Stimulated activated CD4-positive, alpha-beta T cell treated with anti-CD3 and anti-CD28 coated beads, Interleukin-15, amount 100 ng/mL, for 1 hour (primary cell): ENCODE results near the gene TNNT3.
A peak's percentile ranks its signal among the peaks of the same experiment; 100 is the strongest.
"Not testable (repeated sequence)": the region's sequence is repeated elsewhere in the genome, so short reads cannot be mapped to it uniquely, and the experiment has no call there.

ENCODE experiments used
- DNase-seq, 2 donors: peaks; one replicate each; pipeline ENCODE4 v3.0.0-alpha.2; 2020; ENCODE audit warnings: low read depth in 1 of 2, low spot score in 1 of 2

TNNT3 gene

DNA sequence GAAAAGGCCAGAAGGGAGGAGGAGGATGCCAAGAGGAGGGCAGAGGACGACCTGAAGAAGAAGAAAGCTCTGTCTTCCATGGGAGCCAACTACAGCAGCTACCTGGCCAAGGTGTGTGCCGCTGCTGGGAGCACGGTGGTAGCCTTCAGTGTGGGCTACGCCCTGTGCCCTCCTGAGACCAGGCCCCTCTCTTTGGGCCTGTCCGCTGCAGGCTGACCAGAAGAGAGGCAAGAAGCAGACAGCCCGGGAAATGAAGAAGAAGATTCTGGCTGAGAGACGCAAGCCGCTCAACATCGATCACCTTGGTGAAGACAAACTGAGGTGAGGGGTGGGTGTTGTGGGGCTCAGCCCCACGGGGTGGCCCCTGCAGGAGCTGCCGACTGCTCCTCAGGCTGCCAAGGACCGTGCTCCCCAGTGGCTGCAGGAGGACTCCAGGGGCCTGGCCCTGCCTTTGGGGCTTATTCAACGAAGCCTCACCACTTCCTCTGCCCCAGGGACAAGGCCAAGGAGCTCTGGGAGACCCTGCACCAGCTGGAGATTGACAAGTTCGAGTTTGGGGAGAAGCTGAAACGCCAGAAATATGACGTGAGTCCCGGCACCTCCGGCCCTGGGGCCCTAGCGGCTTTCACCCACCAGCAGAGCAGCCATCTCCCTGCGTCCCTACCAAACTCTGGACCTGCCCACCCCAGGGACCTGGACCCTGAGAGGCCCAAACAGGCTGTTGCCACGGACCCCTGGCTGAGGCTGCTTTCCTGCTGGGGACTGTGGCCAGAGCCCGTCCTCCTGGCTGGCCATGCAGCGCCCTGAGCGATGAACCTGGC is 15.0 kb downstream of the TNNT3 start:
- DNase-seq, result no peak

DNA sequence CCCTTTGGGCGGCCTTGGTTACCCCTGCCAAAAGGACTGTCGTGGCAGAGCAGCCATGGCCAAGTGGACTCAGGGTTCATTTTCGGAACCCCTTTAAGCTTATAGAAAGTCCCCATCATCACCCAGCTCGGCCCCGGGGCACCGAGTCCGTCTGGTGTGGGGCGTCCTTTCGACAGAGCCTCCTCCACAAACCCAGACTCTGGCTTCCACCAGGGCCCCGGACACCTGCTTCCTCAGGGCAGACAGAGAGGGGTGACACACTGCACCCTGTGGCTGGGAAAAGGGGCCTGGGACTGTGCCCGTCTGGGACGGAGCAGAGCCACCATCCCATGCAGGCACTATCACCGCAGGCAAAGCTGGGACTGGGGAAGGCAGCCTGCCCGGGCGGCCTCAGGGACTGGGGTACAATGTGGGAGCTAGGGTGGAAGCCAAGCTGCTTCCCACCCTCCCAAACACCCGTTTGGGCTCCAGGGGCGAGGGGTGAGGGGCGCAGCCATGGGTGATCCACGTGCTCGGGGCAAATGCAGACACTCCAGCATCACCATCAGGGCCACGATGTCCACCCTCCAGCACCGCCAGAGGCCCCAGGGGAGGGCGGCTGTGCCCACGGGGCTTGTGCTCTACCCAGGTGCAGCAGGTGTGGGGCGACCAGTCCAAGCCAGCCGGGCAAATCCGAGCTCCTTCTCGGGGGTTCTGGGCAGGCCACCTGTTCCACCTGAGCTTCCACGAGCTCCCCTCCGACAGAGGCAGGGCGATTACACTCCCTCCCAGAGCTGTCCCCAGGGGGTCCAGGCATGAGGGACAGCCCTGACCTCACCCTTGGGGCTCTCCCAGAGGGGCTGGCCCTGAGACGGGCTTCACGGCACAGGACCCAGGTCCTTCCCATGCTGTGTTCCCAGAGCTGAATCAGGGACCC is 15.9 kb downstream of the TNNT3 start:
- no peak for DNase-seq

DNA sequence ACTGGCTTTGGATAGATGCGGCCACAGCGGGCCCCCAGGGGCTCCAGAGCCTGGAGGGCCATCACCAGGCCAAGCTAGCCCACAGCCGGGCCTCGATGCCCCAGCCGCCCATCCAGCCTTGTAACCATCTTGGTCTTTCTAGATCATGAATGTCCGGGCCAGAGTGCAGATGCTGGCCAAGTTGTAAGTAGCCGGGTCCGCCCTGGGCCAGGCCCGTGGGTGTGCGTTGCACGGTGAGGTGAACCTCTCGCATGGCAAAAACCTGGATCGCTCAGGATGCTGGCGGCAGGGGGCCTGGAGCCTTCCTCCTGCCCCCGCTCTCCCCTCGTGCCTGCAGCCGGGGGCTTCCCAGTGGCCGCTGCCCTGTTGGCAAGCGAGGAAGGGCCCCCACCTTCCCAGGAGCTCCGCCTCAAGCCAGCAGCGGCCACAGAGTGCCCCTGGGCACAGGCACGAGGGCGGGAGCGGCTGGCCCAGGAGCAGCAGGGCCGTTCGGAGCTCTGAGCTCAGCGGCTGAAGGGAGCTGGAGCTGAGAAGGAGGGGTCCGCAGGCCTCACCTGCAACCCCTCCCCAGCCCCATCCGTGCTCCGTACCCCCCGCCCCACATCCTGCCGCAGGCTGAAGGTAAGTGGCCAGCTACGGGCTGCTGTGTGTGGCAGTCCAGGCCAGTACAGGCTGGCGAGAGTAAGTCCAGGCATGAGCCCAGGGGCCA is 16.7 kb downstream of the TNNT3 start:
- DNase-seq, result no peak

DNA sequence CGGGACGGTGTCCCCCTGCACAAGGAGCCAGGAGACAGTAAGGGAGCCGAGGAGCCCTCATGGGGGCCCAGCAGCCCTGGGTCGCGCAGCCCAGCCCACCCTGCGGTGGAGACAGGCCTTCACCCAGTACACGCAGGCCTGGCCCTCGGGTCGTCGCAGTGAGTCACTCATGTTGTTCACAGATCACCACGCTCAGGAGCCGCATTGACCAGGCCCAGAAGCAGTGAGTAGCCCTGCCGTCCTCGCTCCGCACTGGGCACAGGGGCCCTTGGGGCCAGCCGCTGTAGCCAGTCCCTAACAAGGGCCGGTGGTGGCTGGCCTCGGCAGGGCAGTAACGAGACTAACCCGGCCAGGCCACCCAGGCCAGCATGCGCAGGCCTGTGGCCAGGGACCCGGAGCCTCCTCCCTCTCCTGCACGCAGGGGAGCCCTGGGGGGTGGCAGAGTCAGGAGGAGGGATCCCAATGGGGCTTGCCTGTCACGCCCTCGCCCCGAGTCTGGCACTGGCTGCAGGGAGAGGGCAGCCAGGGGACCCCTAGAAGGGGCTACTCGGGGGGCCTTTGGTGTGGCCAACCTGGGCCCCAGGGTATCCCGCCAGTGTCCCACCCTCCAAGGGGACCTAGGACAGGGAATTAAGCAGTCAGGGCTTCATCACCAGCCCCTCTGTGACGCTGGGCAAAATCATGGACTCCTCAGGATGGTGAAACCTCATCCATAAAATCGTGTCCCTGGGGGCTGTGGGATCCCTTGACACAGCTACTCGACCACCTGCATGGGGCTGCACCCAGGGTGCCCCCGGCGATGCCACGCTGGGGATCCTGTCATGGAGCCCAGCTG is 17.5 kb downstream of the TNNT3 start:
- DNase-seq, result no peak

DNA sequence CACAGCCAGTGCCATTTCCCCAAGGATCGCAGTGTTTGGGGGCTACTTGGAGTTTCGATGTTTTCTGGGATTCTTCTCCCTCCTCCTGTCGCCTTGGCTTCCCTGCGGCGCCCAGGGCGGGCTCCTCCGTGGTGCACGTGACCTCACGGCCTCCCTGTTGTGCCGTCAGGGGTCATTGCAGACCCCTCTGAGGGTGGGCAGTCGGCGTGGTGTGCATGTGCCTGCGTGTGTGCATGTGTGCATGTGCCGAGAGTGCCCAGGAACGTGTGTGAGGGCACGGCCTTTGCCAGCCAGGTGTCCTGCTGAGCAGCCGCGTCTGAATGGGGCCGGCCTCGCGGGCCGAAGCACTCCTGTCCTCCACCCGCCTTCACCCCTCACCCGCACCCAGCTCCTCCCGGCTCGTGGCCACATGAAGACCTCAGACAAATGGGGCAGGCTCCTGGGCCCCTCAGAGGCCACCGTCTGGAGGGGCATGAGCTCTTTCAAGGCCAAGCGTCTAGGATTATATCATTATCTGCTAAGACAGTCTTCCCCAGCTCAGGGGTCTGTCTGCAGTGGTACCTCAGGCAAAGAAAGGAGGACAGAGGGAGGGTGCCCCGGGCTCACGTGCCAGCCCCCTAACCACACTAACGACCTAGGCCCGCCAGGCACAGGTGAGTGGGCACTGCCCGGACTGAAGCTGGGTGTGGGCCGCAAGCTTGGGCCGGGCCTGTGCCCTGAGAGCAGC is 18.3 kb downstream of the TNNT3 start:
- DNase-seq, result no peak

DNA sequence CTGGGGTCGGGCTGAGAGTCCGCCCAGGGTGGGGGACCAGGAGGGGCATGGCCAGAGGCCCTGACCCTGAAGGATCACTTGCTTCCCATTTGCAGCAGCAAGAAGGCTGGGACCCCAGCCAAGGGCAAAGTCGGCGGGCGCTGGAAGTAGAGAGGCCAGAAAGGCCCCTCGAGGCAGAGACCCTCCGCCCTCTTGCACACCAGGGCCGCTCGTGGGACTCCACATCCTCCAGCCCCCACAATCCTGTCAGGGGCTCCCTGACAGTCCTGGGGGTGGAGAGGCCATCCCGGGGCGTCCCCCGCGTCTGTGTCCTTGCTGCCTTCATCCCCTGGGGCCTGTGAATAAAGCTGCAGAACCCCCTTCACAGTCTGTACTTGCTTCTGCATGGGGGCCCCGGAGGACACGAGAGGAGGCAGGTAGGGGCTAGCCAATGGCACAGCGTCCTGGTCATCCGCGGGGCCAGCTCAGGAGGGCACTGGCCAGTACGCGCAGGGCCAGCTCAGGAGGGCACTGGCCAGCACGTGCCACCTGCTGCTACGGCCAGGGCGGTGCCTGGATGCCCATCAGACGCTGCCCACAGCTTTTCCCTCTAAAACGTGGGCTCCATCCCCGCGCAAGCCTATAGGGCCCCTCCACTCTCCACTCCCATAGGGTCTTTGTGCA is 19.0 kb downstream of the TNNT3 start:
- DNase-seq, result no peak

DNA sequence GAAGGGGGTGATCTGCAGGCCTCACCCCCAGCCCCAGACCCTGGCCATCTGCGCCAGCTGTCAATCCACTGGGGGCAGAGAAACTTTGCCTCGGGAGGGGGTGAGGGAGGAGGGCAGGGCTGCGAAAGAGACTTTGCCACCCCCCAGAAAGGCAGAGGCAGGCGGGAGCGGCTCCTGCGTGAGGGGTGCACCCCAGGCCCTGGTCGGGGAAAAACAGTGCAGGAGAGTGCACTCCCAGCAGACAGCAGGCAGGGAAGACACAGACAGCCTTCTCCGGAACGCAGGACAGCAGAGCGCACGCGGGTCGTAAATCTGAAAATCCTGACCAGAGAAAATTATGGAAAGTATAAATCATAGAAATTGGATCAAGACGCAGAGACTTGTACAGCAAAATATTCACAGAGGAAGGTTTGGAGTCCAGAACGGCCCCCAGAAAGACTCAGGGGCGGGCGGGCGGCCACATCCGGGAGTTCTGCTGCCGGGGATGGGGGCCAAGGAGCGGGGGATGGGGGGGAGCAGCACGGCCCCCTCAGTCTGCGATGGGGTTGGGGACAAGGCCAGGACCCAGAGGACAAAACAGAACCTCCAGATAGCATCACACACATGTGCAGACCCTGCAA is 19.6 kb downstream of the TNNT3 start:
- DNase-seq, result peak in 1 of 2 donors; percentile 0

DNA sequence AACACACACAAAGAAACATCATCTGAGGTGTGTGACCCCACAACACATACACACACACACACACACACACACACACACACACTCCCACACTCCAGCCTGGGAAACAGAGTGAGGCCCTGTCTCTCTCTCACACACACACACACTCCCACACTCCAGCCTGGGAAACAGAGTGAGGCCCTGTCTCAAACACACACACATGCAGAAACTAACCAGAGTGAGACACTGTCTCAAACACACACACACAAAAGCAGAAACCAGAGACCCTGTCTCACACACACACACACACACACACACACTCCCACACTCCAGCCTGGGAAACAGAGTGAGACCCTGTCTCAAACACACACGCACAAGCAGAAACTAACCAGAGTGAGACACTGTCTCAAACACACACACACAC is 20.3 kb downstream of the TNNT3 start:
- not testable (repeated sequence) for DNase-seq

DNA sequence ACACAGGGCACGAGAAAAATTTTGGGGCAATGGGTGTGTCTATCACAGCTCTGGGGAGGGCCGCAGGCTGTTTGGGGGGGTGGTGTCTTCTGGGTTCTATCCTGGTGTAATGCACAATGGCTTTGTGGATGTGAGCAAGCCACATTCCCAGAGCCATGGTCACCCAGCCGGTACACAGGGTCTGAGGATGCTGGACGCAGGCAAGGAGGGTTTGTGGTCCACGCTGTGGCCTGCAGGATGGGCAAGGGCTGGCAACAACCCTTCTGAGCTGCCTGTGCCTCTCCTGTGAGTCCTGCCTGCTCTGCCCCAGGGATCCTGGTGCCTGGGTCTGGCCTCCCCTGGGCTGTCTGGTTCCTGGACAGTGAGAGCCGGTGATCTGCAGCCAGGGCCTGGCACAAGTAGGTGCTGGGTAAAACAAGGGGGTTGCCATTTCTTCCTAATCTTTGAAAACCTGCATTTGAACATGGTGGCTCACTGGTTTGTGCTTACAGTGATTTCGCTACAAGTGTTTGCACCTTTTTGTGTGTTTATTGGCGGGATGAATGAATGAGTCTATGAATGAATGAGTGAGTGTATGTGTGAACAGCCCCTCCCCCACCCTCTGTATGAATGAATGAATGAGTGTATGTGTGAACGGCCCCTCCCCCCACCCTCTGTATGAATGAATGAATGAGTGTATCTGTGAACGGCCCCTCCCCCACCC is 23.2 kb downstream of the TNNT3 start:
- DNase-seq, result no peak

DNA sequence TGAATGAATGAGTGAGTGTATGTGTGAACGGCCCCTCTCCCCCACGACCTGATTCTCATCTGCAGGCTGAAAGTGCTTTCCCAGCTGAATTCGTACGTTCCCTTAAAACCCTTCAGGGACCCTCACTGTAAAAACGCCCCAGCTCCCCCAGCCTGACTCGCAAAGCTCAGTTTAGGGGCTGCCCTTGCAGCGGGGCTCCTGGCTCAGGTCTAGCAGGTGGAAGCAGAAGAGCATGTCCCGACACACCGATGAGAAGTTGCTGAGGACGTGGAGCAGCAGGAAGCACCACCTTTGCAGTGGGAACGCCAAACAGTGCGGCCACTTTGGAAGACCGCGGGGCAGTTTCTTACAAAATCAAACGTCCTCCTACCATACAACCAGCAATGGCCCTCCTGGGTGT is 24.1 kb downstream of the TNNT3 start:
- DNase-seq, result no peak

DNA sequence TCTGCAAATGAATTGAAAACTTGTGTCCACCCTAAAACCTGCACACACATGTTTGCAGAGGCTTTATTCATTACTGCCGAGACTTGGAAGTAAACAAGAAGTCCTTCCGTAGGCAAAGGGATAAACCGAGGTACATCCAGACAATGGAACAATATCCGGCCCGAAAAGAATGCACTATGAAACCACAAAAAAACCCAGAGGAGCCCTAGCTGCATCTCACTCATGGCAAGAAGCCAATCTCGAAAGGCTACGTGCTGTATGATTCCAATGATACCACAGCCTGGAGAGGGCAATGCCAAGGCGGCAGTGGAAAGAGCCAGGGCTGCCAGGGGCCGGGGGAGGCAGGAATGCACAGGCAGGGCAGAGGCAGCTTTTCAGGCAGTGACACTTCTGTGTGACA is 24.5 kb downstream of the TNNT3 start:
- no peak for DNase-seq

DNA sequence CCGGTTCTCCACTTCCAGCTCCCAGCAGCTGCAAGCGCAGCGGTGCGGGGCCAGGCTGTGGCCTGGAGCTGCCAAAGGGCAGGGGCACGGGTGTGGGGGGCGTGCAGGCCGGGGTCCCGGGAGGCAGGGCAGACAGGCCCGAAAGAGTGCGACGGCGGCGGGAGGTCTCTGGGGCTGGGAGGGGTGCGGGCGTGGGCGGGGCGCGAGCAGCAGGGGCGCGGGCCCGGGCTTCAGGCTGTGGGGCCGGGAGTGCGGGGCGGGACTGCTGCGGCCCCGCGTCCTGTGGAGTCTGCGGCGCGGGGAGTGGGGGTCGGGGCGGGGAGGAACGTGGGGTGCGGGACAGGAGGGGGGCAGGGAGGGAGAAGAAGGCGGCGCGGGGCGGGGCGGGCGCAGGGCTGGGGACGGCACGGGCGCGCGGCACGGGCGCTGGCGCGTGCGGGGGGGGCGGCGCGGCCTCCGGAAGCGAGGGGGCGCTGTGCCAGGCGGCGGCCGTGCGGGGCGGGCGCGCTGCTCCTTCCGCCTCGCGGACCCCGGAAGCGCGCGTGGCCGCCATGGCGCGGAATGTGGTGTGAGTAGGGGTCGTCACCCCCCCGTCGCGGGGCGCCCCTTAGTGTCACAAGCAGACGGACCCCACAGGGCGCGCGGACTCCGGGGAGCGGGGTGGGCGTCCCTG is 27.4 kb downstream of the TNNT3 start, which contains the start of gene MRPL23:
Gene MRPL23 (plus strand): TSS at position 521 of the 673 bp plus-strand sequence. CDS start 31 bp downstream, at position 552.
- peak in 1 of 2 donors; percentile 42 for DNase-seq

DNA sequence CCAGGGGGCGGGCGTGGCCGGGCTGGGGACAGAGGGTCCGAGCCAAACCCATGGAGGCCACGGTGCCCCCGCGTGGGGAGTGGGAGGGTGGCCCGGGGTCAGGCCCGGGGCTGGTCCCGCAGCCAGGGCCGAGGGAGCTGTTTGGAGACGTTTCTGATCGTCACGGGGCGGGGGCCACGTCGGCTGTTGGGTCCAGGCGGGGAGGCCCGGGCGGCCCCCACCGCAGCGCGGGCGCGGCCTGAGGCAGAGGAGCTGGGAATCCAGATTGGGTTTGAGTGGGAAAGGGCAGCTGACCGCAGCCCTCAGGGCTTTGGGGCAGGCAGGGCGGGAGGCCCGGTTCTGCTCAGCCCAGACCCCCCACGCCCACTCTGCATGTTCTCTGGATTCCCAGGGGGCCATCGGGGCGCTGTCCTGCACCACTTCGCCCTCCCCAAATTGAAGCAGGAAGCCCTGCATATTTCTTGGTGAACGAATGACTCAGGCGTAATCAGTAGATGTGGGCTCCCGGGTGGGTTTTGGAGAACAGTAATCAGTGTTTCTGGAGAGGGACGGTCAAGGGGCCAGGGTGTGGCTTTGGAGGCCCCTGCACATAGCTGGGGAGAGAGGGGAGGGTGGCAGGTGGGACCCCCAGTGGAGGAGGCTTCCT is 28.2 kb downstream of the TNNT3 start:
- no peak for DNase-seq

DNA sequence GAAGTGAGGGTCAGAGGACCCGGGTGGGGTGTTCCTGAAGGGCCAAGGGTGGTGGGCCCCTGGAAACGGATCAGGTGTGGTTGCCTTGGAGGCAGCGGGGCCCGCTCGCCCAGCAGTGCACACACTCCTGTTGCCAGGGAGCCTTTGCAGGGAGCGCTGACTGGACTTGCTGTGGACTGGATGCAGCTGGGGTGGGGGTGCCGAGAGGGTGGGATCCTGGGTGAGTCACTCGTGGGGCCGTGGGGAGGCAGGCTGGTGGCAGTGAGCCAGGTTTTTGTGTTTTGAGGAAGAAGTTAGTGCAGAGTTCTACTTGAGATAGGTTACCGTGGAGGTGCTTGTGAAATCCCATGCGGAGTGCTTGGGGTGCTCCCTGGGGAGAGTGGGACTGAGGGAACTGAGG is 28.9 kb downstream of the TNNT3 start:
- no peak for DNase-seq

DNA sequence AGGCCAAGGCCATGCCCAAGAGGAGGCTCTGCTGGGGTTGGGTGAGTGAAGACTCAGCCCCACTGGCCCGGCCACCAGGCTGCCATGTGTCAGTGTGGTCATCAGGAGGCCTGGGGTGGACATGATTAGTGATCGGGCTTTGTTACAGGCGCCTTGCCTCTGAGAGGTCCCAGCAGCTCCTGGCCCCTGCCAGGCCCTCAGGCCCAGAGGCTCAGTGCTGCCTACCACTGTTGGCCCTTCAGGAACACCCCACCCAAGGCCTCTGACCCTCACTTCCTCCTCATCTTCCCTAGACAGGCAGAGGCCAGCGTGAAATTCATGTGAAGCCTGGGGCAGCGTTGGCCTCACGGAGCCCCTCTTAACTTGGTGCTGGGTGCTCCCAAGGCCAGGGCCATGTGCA is 29.8 kb downstream of the TNNT3 start:
- DNase-seq, result no peak

DNA sequence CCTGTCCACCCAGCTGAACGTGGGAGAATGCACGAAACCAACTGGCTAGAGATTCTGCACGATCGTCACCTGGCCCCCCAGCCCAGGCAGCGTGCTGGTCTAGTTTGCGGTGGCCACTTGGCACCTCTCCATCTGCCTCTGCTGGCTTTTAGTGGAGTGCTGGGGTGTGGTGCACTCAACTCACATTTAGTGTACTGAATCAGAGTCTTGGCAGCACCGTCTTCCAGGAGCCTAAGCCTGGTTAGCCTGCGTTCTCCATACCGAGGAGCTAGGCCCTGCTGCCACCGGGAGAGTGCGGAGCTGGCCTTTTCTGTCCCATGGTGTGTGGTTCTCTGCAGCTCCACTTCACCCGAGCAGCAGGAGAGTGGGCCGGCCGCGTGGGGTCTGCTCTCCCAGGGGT is 30.4 kb downstream of the TNNT3 start:
- no peak for DNase-seq

DNA sequence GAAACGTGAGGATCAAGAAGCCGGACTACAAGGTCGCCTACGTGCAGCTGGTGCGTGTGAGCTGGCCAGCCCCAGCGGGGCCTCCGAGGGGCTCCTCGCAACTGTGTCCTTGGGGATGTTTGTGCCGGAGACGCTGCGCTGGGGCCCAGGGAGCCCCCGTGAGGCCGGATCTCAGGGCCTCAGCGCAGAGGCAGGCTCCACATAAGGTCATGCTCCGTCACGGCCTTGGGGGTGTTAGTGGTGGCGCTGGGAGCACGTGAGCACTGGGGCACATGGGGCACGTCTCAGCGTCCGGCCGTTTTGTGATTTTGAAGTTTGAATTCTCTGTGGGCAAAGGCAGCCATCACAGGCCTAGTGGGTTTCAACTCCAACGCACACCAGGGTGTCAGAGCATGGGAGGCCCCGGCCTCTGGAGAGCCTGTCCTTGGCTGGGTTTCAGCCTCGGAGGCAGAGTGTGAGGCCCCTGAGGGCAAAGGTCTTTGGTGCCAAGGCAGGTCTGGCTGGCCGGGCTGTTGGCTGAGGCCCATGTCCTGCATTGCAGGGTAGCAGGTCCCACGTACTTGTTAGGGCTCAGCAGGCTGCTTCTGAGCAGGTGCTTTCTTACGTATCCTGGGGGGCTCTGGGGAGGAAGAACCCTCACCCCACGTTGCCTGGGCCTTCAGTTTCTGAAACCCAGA is 33.4 kb downstream of the TNNT3 start:
- DNase-seq, result no peak
